ENCODE measurements around the gene PRKCA. TPM values are rescaled to one million over a fixed set of nuclear protein-coding genes. Genes with fewer than 3 reads are reported as not detected.

The PRKCA gene
- total and polyA plus RNA-seq, 9 of the 15 experiments (the other 6 are each of a cell fraction or from before 2014, with no cell fraction given) = 3.2 to 33.0 (median 17.8) TPM

GRCh38 chr17:66348584-66349165 is 46.3 kb downstream of the PRKCA start (continued):
- no peak for TF ChIP-seq RREB1 (CRISPR knock-in tag; IDR thresholded peaks at IDR 0.05)
- TF ChIP-seq NFYB (IDR thresholded peaks at IDR 0.05; ENCODE audit: extremely low read depth, insufficient read length) = no peak
- TF ChIP-seq MAZ (CRISPR knock-in tag; conservative IDR thresholded peaks at IDR 0.05 in 1 of 2, IDR thresholded peaks at IDR 0.05 in 1 of 2) = no peak
- no peak for TF ChIP-seq ZBTB7A (IDR thresholded peaks at IDR 0.05; ENCODE audit: borderline replicate concordance, control insufficient read depth, low read depth, low read length)
- no peak for TF ChIP-seq MAFG (tag; conservative IDR thresholded peaks at IDR 0.05)
- TF ChIP-seq, protein P1, sequence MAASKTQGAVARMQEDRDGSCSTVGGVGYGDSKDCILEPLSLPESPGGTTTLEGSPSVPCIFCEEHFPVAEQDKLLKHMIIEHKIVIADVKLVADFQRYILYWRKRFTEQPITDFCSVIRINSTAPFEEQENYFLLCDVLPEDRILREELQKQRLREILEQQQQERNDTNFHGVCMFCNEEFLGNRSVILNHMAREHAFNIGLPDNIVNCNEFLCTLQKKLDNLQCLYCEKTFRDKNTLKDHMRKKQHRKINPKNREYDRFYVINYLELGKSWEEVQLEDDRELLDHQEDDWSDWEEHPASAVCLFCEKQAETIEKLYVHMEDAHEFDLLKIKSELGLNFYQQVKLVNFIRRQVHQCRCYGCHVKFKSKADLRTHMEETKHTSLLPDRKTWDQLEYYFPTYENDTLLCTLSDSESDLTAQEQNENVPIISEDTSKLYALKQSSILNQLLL (CRISPR knock-in tag; IDR thresholded peaks at IDR 0.05; ENCODE audit: borderline replicate concordance) = no peak
- TF ChIP-seq SMAD4 (CRISPR knock-in tag; conservative IDR thresholded peaks at IDR 0.05) = no peak
- TF ChIP-seq, protein P2, sequence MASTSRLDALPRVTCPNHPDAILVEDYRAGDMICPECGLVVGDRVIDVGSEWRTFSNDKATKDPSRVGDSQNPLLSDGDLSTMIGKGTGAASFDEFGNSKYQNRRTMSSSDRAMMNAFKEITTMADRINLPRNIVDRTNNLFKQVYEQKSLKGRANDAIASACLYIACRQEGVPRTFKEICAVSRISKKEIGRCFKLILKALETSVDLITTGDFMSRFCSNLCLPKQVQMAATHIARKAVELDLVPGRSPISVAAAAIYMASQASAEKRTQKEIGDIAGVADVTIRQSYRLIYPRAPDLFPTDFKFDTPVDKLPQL (IDR thresholded peaks at IDR 0.05; ENCODE audit: extremely low read depth, insufficient read length) = no peak
- TF ChIP-seq, protein P3, sequence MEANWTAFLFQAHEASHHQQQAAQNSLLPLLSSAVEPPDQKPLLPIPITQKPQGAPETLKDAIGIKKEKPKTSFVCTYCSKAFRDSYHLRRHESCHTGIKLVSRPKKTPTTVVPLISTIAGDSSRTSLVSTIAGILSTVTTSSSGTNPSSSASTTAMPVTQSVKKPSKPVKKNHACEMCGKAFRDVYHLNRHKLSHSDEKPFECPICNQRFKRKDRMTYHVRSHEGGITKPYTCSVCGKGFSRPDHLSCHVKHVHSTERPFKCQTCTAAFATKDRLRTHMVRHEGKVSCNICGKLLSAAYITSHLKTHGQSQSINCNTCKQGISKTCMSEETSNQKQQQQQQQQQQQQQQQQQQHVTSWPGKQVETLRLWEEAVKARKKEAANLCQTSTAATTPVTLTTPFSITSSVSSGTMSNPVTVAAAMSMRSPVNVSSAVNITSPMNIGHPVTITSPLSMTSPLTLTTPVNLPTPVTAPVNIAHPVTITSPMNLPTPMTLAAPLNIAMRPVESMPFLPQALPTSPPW (CRISPR knock-in tag; IDR thresholded peaks at IDR 0.05) = peak; percentile 61
- peak in 1 of 2 experiments; percentile 37; a peak in 1 of 4 replicates for TF ChIP-seq HDAC1 (IDR thresholded peaks at IDR 0.05)
- TF ChIP-seq TAF9B (IDR thresholded peaks at IDR 0.05; ENCODE audit: partially characterized antibody) = peak; percentile 44
- TF ChIP-seq, protein P4, sequence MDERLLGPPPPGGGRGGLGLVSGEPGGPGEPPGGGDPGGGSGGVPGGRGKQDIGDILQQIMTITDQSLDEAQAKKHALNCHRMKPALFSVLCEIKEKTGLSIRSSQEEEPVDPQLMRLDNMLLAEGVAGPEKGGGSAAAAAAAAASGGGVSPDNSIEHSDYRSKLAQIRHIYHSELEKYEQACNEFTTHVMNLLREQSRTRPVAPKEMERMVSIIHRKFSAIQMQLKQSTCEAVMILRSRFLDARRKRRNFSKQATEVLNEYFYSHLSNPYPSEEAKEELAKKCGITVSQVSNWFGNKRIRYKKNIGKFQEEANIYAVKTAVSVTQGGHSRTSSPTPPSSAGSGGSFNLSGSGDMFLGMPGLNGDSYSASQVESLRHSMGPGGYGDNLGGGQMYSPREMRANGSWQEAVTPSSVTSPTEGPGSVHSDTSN (CRISPR knock-in tag; IDR thresholded peaks at IDR 0.05; ENCODE audit: low read depth) = no peak
- TF ChIP-seq, protein P4 (tag; conservative IDR thresholded peaks at IDR 0.05; ENCODE audit: low read depth) = no peak

Data from K562 (cell line).